ENCODE measurements around the gene PLEK2.

PLEK2 gene

DNA sequence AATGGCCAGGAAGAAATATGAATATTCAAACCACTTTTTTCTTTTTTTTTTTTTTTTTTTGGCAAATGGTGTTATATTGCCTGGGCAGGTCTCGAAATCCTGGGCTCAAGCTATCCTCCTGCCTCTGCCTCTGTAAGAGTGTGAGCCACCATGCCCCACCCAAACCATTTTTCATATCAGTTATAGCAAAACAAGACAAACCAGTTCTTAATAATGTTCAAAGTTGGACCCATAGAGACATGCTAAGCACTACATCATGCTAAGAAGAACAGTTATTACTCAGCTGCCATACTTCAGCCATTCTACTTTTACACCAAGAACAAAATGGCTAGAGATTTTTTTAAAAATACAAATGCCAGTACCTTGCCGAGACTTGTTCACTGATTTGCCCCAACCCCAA is 26.3 kb downstream of the PLEK2 start:
- Histone ChIP-seq H3K9me3 (ENCODE audit: low read length) (no peaks in the 10 kb centered on the region), H3K36me3 (ENCODE audit: insufficient read depth, low read length) (peaks cover 67% of the 10 kb centered on the region), H3K9ac (ENCODE audit: low read length) (no peak overlapping the region), H3K27ac (ENCODE audit: low read depth, low read length, poor library complexity, severe bottlenecking) (no peak overlapping the region), H3F3A (ENCODE audit: insufficient read depth, low read length) (no peaks in the 10 kb centered on the region), H2AFZ (ENCODE audit: low read length) (no peak overlapping the region), H4K20me1 (ENCODE audit: insufficient read depth, low read length) (no peaks in the 10 kb centered on the region), H3K4me1 (ENCODE audit: insufficient read depth, low read length, severe bottlenecking) (no peaks in the 10 kb centered on the region), H3K4me3 (ENCODE audit: low read depth, low read length, poor library complexity, severe bottlenecking) (no peak overlapping the region), H3K79me2 (ENCODE audit: insufficient read depth, low read length) (no peaks in the 10 kb centered on the region), H3K4me2 (ENCODE audit: low read length) (no peak overlapping the region), H3K27me3 (ENCODE audit: insufficient read depth, low read length) (no peaks in the 10 kb centered on the region), H3K9me2 (ENCODE audit: low read depth, low read length) (no peaks in the 10 kb centered on the region)
- TF ChIP-seq EZH2 (IDR thresholded peaks at IDR 0.05; ENCODE audit: borderline replicate concordance, low read length) (no peak), CTCF (IDR thresholded peaks at IDR 0.05; ENCODE audit: low read length) (no peak)

DNA sequence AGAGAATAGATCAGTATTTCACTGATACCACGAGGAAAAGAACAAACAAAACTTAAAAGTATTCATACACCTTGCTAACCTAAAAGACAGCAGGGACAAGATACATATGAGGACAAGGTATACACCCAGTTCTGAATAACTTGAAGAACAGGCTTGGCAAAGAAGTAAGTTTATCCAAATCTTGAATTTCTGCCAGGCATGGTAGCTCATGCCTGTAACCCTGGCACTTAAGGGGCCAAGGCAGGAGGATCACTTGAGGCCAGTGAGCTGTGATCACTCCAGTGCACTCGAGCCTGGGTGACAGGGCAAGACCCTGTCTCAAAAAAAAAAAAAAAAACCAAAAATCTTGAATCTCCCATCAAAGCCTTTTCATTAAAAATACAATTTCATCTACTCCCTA is 26.8 kb downstream of the PLEK2 start:
- Histone ChIP-seq H3K4me2 (ENCODE audit: low read length) (no peak overlapping the region), H3F3A (ENCODE audit: insufficient read depth, low read length) (no peaks in the 10 kb centered on the region), H3K79me2 (ENCODE audit: insufficient read depth, low read length) (no peaks in the 10 kb centered on the region), H4K20me1 (ENCODE audit: insufficient read depth, low read length) (no peaks in the 10 kb centered on the region), H3K9me3 (ENCODE audit: low read length) (no peaks in the 10 kb centered on the region), H3K9me2 (ENCODE audit: low read depth, low read length) (no peaks in the 10 kb centered on the region), H3K9ac (ENCODE audit: low read length) (no peak overlapping the region), H3K27me3 (ENCODE audit: insufficient read depth, low read length) (no peaks in the 10 kb centered on the region), H2AFZ (ENCODE audit: low read length) (no peak overlapping the region), H3K4me1 (ENCODE audit: insufficient read depth, low read length, severe bottlenecking) (no peaks in the 10 kb centered on the region), H3K36me3 (ENCODE audit: insufficient read depth, low read length) (peaks cover 72% of the 10 kb centered on the region), H3K4me3 (ENCODE audit: low read depth, low read length, poor library complexity, severe bottlenecking) (no peak overlapping the region), H3K27ac (ENCODE audit: low read depth, low read length, poor library complexity, severe bottlenecking) (no peak overlapping the region)
- TF ChIP-seq CTCF (IDR thresholded peaks at IDR 0.05; ENCODE audit: low read length) = no peak
- no peak for TF ChIP-seq EZH2 (IDR thresholded peaks at IDR 0.05; ENCODE audit: borderline replicate concordance, low read length)

GRCh38 chr14:67377916-67378315 is 34.0 kb downstream of the PLEK2 start:
- Histone ChIP-seq H3K9ac (ENCODE audit: low read length) (no peak overlapping the region), H3K27me3 (ENCODE audit: insufficient read depth, low read length) (no peaks in the 10 kb centered on the region), H3K27ac (ENCODE audit: low read depth, low read length, poor library complexity, severe bottlenecking) (no peak overlapping the region), H3K79me2 (ENCODE audit: insufficient read depth, low read length) (no peaks in the 10 kb centered on the region), H3F3A (ENCODE audit: insufficient read depth, low read length) (no peaks in the 10 kb centered on the region), H2AFZ (ENCODE audit: low read length) (no peak overlapping the region), H3K4me2 (ENCODE audit: low read length) (no peak overlapping the region), H4K20me1 (ENCODE audit: insufficient read depth, low read length) (no peaks in the 10 kb centered on the region), H3K9me3 (ENCODE audit: low read length) (no peaks in the 10 kb centered on the region), H3K4me1 (ENCODE audit: insufficient read depth, low read length, severe bottlenecking) (no peaks in the 10 kb centered on the region), H3K9me2 (ENCODE audit: low read depth, low read length) (no peaks in the 10 kb centered on the region), H3K4me3 (ENCODE audit: low read depth, low read length, poor library complexity, severe bottlenecking) (no peak overlapping the region), H3K36me3 (ENCODE audit: insufficient read depth, low read length) (peaks cover 96% of the 10 kb centered on the region)
- no peak for TF ChIP-seq EZH2 (IDR thresholded peaks at IDR 0.05; ENCODE audit: borderline replicate concordance, low read length)
- TF ChIP-seq CTCF (IDR thresholded peaks at IDR 0.05; ENCODE audit: low read length) = no peak
